KG1 (cell line): ENCODE data around the gene UGT2B17.
"Not testable (repeated sequence)": the region's sequence is repeated elsewhere in the genome, so short reads cannot be mapped to it uniquely, and the experiment has no call there.

Experiments used
- DNase-seq: peaks from one replicate; lab custom pipeline; 2025; lab: John Stamatoyannopoulos, UW

Gene UGT2B17

DNA sequence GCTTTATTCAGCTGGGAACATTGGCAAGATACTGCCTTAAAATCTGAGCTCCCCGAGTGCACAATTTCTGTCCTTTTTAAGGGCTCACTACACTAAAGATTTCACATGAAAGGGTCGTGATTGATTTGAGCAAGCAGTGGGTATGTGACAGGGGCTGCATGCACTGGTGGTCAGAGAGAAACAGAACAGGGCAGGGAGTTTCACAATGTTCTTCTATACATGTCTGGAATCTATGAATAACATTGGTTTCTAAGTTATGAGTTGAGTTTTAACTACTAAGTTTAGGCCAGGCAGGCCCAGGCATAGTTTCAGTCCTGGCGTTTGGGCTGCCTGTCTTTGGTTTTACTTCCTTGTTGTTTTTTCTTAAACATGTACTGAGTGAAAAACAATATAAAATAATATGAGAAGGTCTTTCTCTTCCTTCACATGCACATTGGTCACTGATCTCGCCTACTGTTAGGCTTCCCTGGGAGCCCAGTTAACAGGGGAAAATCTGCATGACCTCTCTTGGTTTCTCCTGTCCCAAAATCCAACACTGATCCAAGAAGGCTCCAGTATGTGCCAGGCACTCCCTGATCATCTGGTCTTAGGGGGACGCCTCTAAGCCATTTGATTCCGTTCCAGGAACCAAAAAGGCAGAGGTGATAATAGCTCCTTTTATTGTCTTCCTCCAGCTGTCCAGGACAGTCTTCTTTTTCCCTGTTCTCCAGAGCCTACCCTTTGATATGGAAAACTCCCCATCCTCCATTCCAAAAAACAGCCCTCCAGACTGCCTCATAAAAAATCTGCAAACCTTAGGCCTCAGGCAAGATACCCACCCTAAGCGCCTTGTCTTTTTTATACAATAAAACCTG, at the start of gene UGT2B17:
UGT2B17 (minus strand) TSS at position 51 of the 854 bp plus-strand sequence. CDS start 7,838 bp downstream, outside the sequence.
- DNase-seq: no peak

- not testable (repeated sequence) for DNase-seq
Measured at GRCh38 chr4:68622731-68623130, 46.6 kb upstream of the UGT2B17 start.

GRCh38 chr4:68617003-68617698, 41.0 kb upstream of the UGT2B17 start:
- DNase-seq: no peak

GRCh38 chr4:68615699-68616422, 39.7 kb upstream of the UGT2B17 start:
- no peak for DNase-seq

- no peak for DNase-seq
Measured at GRCh38 chr4:68613752-68614151, 37.6 kb upstream of the UGT2B17 start.

GRCh38 chr4:68606240-68606639, 30.1 kb upstream of the UGT2B17 start:
- no peak for DNase-seq

- DNase-seq: no peak
Measured at GRCh38 chr4:68599150-68599549, 23.0 kb upstream of the UGT2B17 start.

DNA sequence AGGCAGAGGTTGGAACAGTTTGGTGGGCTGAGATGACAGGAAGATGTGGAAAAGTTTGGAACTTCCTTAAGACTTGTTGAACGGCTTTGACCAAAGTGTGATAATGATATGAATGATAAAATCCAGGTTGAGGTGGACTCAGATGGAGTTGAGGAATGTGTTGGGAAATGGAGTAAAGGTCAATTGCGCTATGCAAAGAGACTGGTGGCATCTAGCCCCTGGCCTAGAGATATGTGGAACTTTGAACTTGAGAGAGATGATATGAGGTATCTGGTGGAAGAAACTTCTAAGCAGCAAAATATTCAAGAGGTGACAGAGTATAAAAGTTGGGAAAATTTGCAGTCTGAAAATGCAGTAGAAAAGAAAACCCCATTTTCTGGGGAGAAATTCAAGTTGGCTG, 21.4 kb upstream of the UGT2B17 start:
- no peak for DNase-seq

- DNase-seq: no peak
Measured at GRCh38 chr4:68594678-68595077, 18.6 kb upstream of the UGT2B17 start.

DNA sequence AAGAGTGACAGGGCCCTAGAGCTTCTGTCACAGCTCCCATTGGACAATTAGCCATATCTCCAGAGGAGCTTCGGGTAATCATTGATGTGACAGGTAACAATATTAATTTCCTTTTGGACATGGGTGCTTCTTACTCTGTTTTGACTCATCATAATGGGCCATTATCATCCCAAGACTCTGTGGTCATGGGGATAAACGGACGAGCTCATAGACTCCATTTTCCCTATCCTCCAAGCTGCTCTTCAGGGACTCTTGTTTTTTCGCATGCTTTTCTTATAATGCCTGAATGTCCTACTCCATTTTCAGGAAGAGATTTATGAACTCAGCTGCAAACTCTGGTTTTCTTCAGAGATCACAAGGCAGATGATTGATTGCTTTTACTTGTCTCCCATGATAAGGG, 17.0 kb upstream of the UGT2B17 start:
- no peak for DNase-seq

DNA sequence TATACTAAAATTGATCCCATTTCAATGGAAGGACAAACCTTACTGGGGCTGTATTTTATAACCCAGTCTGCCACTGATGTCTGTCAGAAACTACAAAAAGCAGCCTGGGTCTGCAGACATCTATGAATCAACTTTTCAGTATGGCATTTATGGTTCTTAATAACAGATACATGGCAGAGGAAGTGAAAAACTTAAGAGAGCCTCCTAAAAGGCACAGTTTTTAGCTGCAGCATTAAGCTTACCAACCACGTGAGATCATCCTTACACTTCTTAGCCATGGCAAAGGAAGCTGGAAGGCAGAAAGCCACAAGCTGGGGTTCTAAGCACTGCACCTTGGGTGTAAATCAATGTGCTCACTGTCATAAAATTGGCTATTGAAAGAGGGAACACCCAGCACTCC, 16.6 kb upstream of the UGT2B17 start:
- DNase-seq: no peak

DNA sequence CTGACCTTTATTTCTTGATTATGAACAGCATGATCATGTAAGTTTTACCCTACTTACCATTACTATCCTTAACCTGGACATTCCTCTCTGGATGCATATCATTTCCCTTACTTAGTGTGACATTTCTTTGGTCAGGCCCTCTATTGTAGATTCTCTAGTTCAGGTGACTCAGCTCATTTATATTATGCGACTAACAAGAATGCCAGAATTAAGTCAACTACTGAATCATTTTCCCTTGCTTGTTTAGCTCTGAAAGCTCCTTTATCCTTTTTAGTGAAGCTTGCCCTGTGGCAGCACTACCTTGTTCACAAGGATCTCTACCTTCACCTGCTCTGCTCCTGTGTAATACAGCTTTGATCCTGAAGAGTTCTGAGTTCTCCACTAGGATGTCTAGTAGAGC, 15.1 kb upstream of the UGT2B17 start:
- DNase-seq: no peak

GRCh38 chr4:68589790-68590189, 13.7 kb upstream of the UGT2B17 start:
- DNase-seq: no peak

- no peak for DNase-seq
Measured at GRCh38 chr4:68582339-68582717, 6.2 kb upstream of the UGT2B17 start.

- DNase-seq: no peak
Measured at GRCh38 chr4:68581383-68582338, 5.5 kb upstream of the UGT2B17 start.

DNA sequence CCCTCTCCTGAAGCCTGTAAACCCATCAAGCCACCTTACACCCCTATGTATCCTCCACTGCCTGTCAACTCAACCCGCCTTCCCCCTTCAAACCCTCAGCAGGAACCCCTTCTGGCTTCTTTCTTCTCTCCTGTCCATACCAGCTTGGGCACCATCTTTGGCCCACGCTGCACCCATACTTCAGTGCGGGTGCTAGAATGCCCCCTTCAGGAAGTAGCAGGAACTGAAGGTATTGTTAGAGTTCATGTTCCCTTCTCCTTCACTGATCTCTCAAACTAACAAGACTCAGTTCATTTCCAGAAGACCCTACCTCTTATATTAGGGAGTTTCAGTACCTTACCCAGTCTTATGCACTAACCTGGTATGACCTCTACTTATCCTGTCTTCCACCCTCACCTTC, 1.5 kb upstream of the UGT2B17 start:
- DNase-seq: no peak

DNA sequence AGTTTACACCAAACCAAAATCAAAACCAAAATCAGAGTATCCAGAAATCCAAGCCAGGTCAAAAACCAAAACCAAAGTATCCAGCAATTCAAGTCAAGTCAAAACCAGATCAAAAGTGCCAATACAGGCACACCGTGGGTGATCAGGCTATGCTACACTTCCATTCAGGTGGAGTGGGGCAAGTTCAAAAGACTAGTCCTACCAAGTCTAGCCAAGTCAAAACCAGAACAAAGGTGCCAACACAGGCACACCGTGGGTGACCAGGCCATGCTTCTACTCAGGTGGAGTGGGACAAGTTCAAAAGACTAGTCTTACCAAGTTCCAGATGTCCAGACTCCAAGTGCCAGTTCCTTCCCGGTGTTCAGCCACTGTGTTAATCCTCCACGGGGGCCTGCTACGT, 486 bp downstream of the UGT2B17 start:
- not testable (repeated sequence) for DNase-seq

DNA sequence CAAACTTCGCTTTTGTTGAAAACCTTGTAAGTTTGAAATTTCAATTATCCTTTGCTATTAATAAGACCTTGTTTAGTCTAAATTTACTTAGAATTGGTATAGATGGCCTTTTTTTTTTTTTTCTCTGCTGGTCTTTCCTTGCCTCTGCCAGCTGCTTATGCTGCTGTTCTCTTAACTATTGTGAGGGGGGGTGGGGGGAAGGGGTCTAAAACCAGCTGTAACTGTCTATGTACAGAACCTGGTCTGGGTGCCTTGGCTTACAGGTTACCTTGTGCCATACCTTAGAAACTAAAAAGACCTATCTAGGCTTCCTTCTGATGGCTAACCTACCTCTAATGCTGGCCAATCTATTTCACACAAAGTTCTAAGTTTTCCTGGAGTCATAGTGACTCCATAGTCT, 1.0 kb downstream of the UGT2B17 start:
- DNase-seq: no peak

GRCh38 chr4:68572653-68573170, 3.4 kb downstream of the UGT2B17 start:
- no peak for DNase-seq

DNA sequence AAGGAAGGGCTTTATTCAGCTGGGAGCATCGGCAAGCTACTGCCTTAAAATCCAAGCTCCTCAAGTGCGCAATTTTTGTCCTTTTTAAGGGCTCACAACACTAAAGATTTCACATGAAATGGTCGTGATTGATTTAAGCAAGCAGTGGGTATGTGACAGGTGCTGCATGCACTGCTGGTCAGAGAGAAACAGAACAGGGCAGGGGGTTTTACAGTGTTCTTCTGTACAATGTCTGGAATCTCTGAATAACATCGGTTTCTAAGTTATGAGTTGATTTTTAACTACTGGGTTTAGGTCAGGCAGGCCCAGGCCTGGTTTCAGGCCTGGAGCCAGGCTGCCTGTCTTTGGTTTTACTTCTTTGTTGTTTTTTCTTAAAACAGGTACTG, 6.0 kb downstream of the UGT2B17 start:
- DNase-seq: no peak

GRCh38 chr4:68569466-68570121, 6.5 kb downstream of the UGT2B17 start:
- no peak for DNase-seq
